Measurements from ENCODE around the gene NCSTN. TPM values are rescaled to one million over a fixed set of nuclear protein-coding genes. Genes with fewer than 3 reads are reported as not detected.

The NCSTN gene
- total RNA-seq, 4 donors from 2014 or later: 30.6 to 101 (median 67.3) TPM

DNA sequence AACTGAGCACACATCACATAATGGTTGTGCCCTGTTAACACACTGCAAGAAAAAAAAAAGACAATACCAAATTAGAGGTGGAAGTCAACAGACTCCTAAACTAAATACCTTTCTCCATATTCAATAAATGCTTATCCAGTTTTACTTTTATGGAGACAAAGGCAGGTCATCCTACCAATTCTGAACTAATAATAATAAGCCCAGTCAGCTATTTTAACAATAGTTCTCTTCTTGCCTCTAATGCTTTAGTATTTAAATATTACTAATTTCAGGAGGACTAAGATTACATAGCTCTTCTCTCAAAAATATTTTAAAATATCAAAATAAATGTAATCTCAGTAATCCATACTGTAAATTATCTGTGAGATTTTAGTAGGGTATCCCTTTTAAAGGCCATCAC is 10.7 kb upstream of the NCSTN start:
- in situ Hi-C loops (cut with MboI; ENCODE audit: low pct_ligation_motif_present in 1 of 4, low pct_unique_long_range_greater_than_20kb in 1 of 4, low sequenced_read_pairs in 3 of 4) (no loop called here), intact Hi-C loops (cut with DNase I; ENCODE audit: low total_unique reads) (no loop called here)
- DNase-seq: no peak
- no peak overlapping the region for H3K27ac ChIP-seq
- H3K4me3 ChIP-seq: no peak overlapping the region
- no peak for TF ChIP-seq POLR2A (IDR thresholded peaks at IDR 0.05)
- TF ChIP-seq, protein P1, sequence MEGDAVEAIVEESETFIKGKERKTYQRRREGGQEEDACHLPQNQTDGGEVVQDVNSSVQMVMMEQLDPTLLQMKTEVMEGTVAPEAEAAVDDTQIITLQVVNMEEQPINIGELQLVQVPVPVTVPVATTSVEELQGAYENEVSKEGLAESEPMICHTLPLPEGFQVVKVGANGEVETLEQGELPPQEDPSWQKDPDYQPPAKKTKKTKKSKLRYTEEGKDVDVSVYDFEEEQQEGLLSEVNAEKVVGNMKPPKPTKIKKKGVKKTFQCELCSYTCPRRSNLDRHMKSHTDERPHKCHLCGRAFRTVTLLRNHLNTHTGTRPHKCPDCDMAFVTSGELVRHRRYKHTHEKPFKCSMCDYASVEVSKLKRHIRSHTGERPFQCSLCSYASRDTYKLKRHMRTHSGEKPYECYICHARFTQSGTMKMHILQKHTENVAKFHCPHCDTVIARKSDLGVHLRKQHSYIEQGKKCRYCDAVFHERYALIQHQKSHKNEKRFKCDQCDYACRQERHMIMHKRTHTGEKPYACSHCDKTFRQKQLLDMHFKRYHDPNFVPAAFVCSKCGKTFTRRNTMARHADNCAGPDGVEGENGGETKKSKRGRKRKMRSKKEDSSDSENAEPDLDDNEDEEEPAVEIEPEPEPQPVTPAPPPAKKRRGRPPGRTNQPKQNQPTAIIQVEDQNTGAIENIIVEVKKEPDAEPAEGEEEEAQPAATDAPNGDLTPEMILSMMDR (IDR thresholded peaks at IDR 0.05): no peak
- no peak for TF ChIP-seq EP300 (IDR thresholded peaks at IDR 0.05; ENCODE audit: low read depth)
- TF ChIP-seq POLR2AphosphoS5 (IDR thresholded peaks at IDR 0.05): no peak
- H3K27me3 ChIP-seq: no peaks in the 10 kb centered on the region
- peaks cover 0 to 93% (median 46%) of the 10 kb centered on the region in 4 donors for H3K36me3 ChIP-seq
- H3K9me3 ChIP-seq: no peaks in the 10 kb centered on the region
- no peaks in the 10 kb centered on the region for H3K4me1 ChIP-seq

DNA sequence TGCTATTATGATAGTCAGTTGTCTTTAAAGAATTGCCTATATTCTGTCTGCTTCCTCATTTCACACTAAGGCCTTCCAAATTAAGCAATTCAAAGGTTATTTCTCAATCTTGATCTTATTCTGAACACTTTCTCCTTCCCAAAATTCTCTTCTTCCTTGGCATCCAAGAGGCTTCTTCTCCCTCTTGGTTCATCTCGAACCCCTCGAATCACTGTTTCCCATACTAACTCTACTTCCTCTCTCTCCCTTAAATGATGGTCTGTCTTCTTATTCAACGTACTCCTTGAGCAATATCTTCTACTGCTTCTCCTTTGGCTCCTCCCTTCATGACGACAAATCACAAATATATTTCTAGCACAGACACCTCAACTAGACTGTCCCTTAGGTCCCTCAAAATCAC is 4.6 kb upstream of the NCSTN start:
- Histone ChIP-seq H3K36me3 (peaks cover 0 to 57% (median 26%) of the 10 kb centered on the region in 4 donors), H3K4me3 (no peak overlapping the region), H3K4me1 (peaks cover 7 to 20% (median 14%) of the 10 kb centered on the region in 4 donors), H3K27me3 (no peaks in the 10 kb centered on the region), H3K9me3 (no peaks in the 10 kb centered on the region), H3K27ac (no peak overlapping the region)
- TF ChIP-seq POLR2AphosphoS5 (IDR thresholded peaks at IDR 0.05) (no peak), EP300 (IDR thresholded peaks at IDR 0.05; ENCODE audit: low read depth) (no peak)
- DNase-seq: no peak
- intact Hi-C loops (cut with DNase I; ENCODE audit: low total_unique reads): no loop called here
- WGBS, 2 donors (ENCODE audit: low coverage in 1 of 2): 81 to 82% methylated on average over 4 of the region's 4 CpGs
- in situ Hi-C loops (cut with MboI; ENCODE audit: low pct_ligation_motif_present in 1 of 4, low pct_unique_long_range_greater_than_20kb in 1 of 4, low sequenced_read_pairs in 3 of 4): no loop called here

DNA sequence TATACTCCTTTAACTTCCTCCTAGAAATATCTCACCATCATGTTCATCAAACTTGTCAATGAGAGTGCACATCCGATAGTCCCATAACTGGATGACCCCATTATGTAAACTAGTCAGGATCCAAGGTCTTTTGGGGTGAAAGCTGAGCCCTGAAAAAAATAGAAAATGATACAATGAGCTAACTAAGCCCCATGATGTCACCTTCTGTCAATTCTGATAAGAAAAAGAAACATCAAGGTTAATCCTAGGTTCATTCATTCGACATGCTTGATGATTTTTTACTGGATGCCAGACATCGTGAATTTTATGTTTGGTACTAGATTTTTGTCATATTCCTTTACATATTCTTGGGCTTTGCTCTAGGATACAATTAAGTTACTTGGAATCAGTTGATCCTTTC is 3.0 kb upstream of the NCSTN start:
- H3K9me3 ChIP-seq: no peaks in the 10 kb centered on the region
- no peak overlapping the region for H3K4me3 ChIP-seq
- no peak for DNase-seq
- TF ChIP-seq EP300 (IDR thresholded peaks at IDR 0.05; ENCODE audit: low read depth) (no peak), POLR2A (IDR thresholded peaks at IDR 0.05) (no peak), POLR2AphosphoS5 (IDR thresholded peaks at IDR 0.05) (no peak)
- TF ChIP-seq, protein P1 (IDR thresholded peaks at IDR 0.05): no peak
- in situ Hi-C loops (cut with MboI; ENCODE audit: low pct_ligation_motif_present in 1 of 4, low pct_unique_long_range_greater_than_20kb in 1 of 4, low sequenced_read_pairs in 3 of 4) (no loop called here), intact Hi-C loops (cut with DNase I; ENCODE audit: low total_unique reads) (no loop called here)
- no peak overlapping the region for H3K27ac ChIP-seq
- peaks cover 7 to 28% (median 20%) of the 10 kb centered on the region in 4 donors for H3K4me1 ChIP-seq
- no peaks in the 10 kb centered on the region for H3K27me3 ChIP-seq
- peaks cover 0 to 41% (median 19%) of the 10 kb centered on the region in 4 donors for H3K36me3 ChIP-seq
- 84 to 85% methylated on average over 3 of the region's 3 CpGs for WGBS, 2 donors (ENCODE audit: low coverage in 1 of 2)

DNA sequence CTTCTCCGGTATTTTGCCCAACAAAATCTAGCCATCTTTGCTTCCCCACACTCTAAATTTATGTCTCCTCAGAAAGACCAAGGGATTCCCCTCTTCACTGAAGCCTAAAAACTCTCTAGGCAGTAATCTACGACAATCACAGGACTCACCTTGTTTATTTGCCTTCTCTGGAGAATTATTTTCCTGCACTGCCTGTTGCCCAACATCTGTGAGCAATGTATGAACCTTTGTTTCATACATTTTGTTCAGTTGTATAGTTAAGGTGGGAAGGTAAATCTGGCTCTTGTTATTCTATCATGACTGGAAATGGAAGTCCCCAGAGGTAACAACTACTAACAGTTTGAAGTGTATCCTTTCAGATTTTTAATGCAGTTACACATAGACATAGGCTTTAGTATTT is 2.3 kb upstream of the NCSTN start:
- DNase-seq: no peak
- intact Hi-C loops (cut with DNase I; ENCODE audit: low total_unique reads): no loop called here
- TF ChIP-seq, protein P1 (IDR thresholded peaks at IDR 0.05): no peak
- TF ChIP-seq POLR2A (IDR thresholded peaks at IDR 0.05) (no peak), EP300 (IDR thresholded peaks at IDR 0.05; ENCODE audit: low read depth) (no peak), POLR2AphosphoS5 (IDR thresholded peaks at IDR 0.05) (no peak)
- Histone ChIP-seq H3K27me3 (no peaks in the 10 kb centered on the region), H3K4me3 (no peak overlapping the region), H3K4me1 (peaks cover 7 to 28% (median 20%) of the 10 kb centered on the region in 4 donors), H3K36me3 (peaks cover 0 to 34% (median 16%) of the 10 kb centered on the region in 4 donors), H3K27ac (no peak overlapping the region), H3K9me3 (no peaks in the 10 kb centered on the region)
- WGBS, 2 donors (ENCODE audit: low coverage in 1 of 2): 54 to 92% methylated on average over 2 of the region's 2 CpGs
- in situ Hi-C loops (cut with MboI; ENCODE audit: low pct_ligation_motif_present in 1 of 4, low pct_unique_long_range_greater_than_20kb in 1 of 4, low sequenced_read_pairs in 3 of 4): no loop called here

- DNase-seq: no peak
- H3K9me3 ChIP-seq: no peaks in the 10 kb centered on the region
- peaks cover 0 to 23% (median 10%) of the 10 kb centered on the region in 4 donors for H3K36me3 ChIP-seq
- H3K4me1 ChIP-seq: peaks cover 7 to 33% (median 20%) of the 10 kb centered on the region in 4 donors
- peak overlapping the region; percentile 73 to 97 (median 84) for H3K4me3 ChIP-seq
- intact Hi-C loops (cut with DNase I; ENCODE audit: low total_unique reads): no loop called here
- H3K27me3 ChIP-seq: no peaks in the 10 kb centered on the region
- H3K27ac ChIP-seq: peak overlapping the region; percentile 87 to 97 (median 94)
- 1% methylated on average over 7 of the region's 7 CpGs; no CpG with 5 or more reads in 1 of the 2 donors for WGBS, 2 donors (ENCODE audit: low coverage in 1 of 2)
- no peak for TF ChIP-seq POLR2A (IDR thresholded peaks at IDR 0.05)
- in situ Hi-C loops (cut with MboI; ENCODE audit: low pct_ligation_motif_present in 1 of 4, low pct_unique_long_range_greater_than_20kb in 1 of 4, low sequenced_read_pairs in 3 of 4): no loop called here
Measured at GRCh38 chr1:160342526-160342925, 657 bp upstream of the NCSTN start.

All from transverse colon (tissue), 4 donors.